Karpas-422 (cell line): ENCODE measurements around the gene PACS2. TPM values are rescaled to one million over a fixed set of nuclear protein-coding genes. Genes with fewer than 3 reads are reported as not detected.

Experiments used
- DNase-seq: peaks from one replicate; pipeline ENCODE4 v3.0.0-alpha.2; 2015
- H2AFZ ChIP-seq: fragments of 200-600 bp; sonication (generic); 2 replicates; pipeline ENCODE4 v1.6.1; 2014; ENCODE audit warnings: antibody characterized with exemption, low read length, mixed read lengths
- H3K27ac ChIP-seq: fragments of 200-600 bp; sonication (generic); 2 replicates; pipeline ENCODE4 v1.5.1; 2014; ENCODE audit warnings: mild to moderate bottlenecking, low read length, moderate library complexity
- H3K27me3 ChIP-seq: fragments of 200-600 bp; sonication (generic); 2 replicates; pipeline ENCODE4 v1.6.1; 2014; ENCODE audit warnings: low read length, mixed read lengths
- H3K36me3 ChIP-seq: fragments of 200-600 bp; sonication (generic); 2 replicates; pipeline ENCODE4 v1.6.1; 2014; ENCODE audit warnings: low read length, mixed read lengths; ENCODE audit not compliant: insufficient read depth
- H3K4me1 ChIP-seq: fragments of 200-600 bp; sonication (generic); 2 replicates; pipeline ENCODE4 v1.6.1; 2014; ENCODE audit warnings: mild to moderate bottlenecking, low read length, mixed read lengths
- H3K4me2 ChIP-seq: fragments of 200-600 bp; sonication (generic); 2 replicates; pipeline ENCODE4 v1.6.1; 2014; ENCODE audit warnings: low read length, low read depth, mild to moderate bottlenecking; ENCODE audit not compliant: poor library complexity, severe bottlenecking
- H3K4me3 ChIP-seq: fragments of 200-600 bp; sonication (generic); 2 replicates; pipeline ENCODE4 v1.5.1; 2014; ENCODE audit warnings: mild to moderate bottlenecking, antibody characterized with exemption, low read length, mixed read lengths
- H3K79me2 ChIP-seq: fragments of 200-600 bp; sonication (generic); 2 replicates; pipeline ENCODE4 v1.6.1; 2014; ENCODE audit warnings: mild to moderate bottlenecking, low read length, mixed read lengths
- H3K9ac ChIP-seq: fragments of 200-600 bp; sonication (generic); 2 replicates; pipeline ENCODE4 v1.6.0; 2014; ENCODE audit warnings: low read length
- H3K9me2 ChIP-seq: fragments of 200-600 bp; sonication (generic), shearing (Covaris generic); replicated peaks from 2 replicates; pipeline ENCODE4 v1.6.0; 2014; ENCODE audit warnings: mild to moderate bottlenecking, low read length, moderate library complexity; ENCODE audit not compliant: insufficient read depth
- H3K9me3 ChIP-seq: fragments of 300-700, 200-600 bp; sonication (generic); 2 replicates; pipeline ENCODE4 v1.6.1; 2014; ENCODE audit warnings: low read length, mixed read lengths
- H4K20me1 ChIP-seq: fragments of 200-600 bp; sonication (generic); 2 replicates; pipeline ENCODE4 v1.6.1; 2014; ENCODE audit warnings: mild to moderate bottlenecking, antibody characterized with exemption, low read length, low read depth; ENCODE audit not compliant: insufficient read depth
- total RNA-seq: library from RNA; depleted of rRNA; stranded (reverse); fragments of >200 nt; shearing (Covaris generic); gene quantifications from 2 replicates; pipeline ENCODE4 v1.2.3, GENCODE V29; 2014; ENCODE audit warnings: low replicate concordance

PACS2 gene
- total RNA-seq, 1 experiment from 2014 or later, result 32.4 TPM

DNA sequence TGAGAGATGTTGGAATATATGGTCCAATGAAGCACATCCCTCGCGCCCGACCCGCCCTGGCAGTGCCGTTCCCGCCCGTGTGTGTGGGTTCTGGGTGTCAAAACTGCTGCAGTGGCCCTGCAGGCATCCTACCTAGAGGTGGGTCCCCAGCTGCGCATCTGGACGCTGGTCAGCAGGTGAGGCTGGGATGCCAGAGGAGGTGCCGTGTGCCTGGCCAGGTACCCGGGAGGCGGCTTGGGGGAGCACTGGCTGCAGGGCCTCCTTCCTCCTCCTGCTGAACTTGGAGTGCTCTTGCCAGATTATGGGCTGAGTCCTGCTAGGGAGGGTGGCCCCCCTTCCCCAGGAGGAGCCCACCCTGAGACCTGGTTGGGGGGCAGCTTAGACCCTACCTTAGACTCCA, 110.3 kb downstream of the PACS2 start:
- peaks cover 90% of the 10 kb centered on the region for H3K79me2 ChIP-seq
- no peak overlapping the region for H2AFZ ChIP-seq
- H3K27ac ChIP-seq, result no peak overlapping the region
- H4K20me1 ChIP-seq, result peaks cover 72% of the 10 kb centered on the region
- H3K4me1 ChIP-seq, result peaks cover 18% of the 10 kb centered on the region
- no peak overlapping the region for H3K4me2 ChIP-seq
- no peaks in the 10 kb centered on the region for H3K9me2 ChIP-seq
- no peaks in the 10 kb centered on the region for H3K27me3 ChIP-seq
- H3K36me3 ChIP-seq, result peaks cover 25% of the 10 kb centered on the region
- H3K4me3 ChIP-seq, result no peak overlapping the region
- no peak overlapping the region for H3K9ac ChIP-seq
- no peak for DNase-seq
- H3K9me3 ChIP-seq, result no peaks in the 10 kb centered on the region

DNA sequence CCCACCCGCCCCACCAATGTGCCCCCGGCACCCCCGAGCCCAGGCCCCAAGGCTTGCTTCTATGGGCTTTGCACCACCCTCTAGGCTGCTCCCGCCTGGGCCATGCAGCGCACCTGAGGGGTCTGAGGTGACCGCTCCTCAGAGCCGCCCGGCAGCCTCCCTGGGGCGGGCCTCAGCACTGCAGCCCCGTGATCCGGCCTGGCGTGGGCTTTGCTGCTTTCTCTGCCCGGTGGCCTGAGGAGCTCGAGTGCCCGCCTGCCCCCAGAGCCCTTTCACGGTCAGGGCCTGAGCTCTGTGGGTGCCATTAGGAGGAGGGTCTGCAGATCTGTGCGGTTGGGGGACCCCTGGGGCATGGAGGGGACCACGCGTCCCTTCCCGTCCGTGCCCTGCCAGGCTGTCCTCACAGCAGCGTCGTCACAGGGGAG, 111.3 kb downstream of the PACS2 start:
- Histone ChIP-seq H4K20me1 (peaks cover 69% of the 10 kb centered on the region), H3K27me3 (no peaks in the 10 kb centered on the region), H2AFZ (no peak overlapping the region), H3K9me3 (no peaks in the 10 kb centered on the region), H3K4me3 (no peak overlapping the region), H3K4me2 (no peak overlapping the region), H3K36me3 (peaks cover 34% of the 10 kb centered on the region), H3K27ac (no peak overlapping the region), H3K9me2 (no peaks in the 10 kb centered on the region), H3K4me1 (peaks cover 16% of the 10 kb centered on the region), H3K9ac (no peak overlapping the region), H3K79me2 (peaks cover 93% of the 10 kb centered on the region)
- DNase-seq, result no peak

DNA sequence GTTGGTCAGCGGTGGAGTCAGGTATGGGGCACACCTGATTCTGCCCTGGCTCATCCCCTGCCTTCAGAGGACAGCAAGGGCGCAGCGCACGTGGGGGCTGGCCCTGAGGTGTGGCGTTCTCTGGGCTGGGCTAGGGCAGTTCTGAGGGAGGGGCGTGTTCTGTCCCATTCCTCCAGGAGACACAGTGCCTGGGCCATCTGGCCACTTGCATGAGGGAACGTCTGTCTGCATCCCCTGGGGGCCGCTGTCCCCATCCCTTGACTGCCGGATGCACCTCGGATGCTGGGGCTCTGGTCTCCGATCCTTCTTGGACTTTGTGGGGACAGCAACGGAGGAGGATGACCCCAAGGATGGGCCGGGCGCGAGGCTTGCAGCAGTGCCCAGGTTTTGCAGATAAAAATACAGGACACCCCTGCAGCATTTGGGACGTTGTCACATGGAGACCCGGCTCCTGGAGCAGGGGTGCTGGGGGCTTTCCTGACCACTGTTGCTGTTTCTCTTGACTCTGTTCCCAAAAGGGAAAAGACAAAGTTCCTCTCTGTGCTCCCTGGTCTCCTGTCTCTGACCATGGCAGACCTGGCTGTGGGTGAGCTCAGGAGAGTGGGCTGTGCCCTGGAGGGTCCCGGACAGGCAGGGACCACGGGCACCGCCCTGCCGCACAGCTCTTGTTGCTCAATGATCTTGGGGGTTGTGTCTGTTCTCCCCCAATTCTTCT, 112.0 kb downstream of the PACS2 start:
- Histone ChIP-seq H2AFZ (no peak overlapping the region), H3K4me2 (no peak overlapping the region), H3K4me1 (peaks cover 8% of the 10 kb centered on the region), H3K27me3 (no peaks in the 10 kb centered on the region), H3K9ac (no peak overlapping the region), H3K36me3 (peaks cover 34% of the 10 kb centered on the region), H3K4me3 (no peak overlapping the region), H3K9me2 (no peaks in the 10 kb centered on the region), H4K20me1 (peaks cover 65% of the 10 kb centered on the region), H3K27ac (no peak overlapping the region), H3K79me2 (peaks cover 93% of the 10 kb centered on the region), H3K9me3 (no peaks in the 10 kb centered on the region)
- DNase-seq, result no peak

DNA sequence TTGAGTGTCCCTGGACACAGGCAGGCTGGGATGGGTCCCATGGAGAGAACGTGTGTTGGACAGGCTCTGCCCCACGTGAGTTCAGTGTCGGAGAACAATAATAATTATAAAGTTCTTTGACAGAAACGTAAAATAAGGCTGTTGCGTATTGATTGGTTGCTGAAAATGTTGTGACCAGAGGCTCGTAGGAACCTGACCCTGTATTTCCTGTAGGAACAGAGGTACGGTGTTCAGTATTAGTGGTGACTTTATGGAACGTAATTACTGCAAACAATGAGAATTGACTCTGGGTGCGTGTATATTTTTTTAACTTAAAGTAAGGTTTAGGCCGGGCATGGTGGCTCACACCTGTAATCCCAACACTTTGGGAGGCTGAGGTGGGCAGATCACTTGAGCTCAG, 112.9 kb downstream of the PACS2 start:
- Histone ChIP-seq H3K9ac (no peak overlapping the region), H3K9me3 (no peaks in the 10 kb centered on the region), H3K27ac (no peak overlapping the region), H4K20me1 (peaks cover 57% of the 10 kb centered on the region), H3K36me3 (peaks cover 30% of the 10 kb centered on the region), H3K79me2 (peaks cover 91% of the 10 kb centered on the region), H3K4me2 (no peak overlapping the region), H3K4me3 (no peak overlapping the region), H3K9me2 (no peaks in the 10 kb centered on the region), H3K27me3 (no peaks in the 10 kb centered on the region), H2AFZ (no peak overlapping the region), H3K4me1 (no peaks in the 10 kb centered on the region; the same call in 1 of the 2 replicates)
- DNase-seq, result no peak

DNA sequence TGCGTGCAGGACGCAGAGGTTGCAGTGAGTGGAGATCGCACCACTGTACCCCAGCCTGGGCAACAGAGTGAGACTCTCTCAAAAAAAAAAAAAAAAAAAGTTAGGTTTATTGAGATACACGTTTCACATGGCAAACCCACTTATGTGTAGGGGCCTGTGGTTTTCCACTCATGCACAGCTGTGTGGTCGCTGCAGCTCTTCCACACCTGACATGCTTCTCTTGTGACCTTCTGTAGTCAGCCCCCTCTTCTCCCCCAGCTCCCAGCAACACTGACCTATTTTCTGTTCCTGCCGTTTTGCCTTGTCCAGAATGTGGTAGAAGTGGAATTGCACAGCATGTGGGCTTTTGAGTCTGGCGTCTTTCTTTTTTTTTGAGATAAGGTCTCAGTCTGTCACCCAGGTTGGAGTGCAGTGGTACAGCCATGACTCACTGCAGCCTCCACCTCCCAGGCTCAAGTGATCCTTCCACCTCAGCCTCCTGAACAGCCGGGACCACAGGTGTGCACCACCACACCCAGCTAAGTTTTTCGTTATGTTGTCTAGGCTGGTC, 113.5 kb downstream of the PACS2 start:
- H3K27ac ChIP-seq, result no peak overlapping the region
- H3K4me2 ChIP-seq, result no peak overlapping the region
- no peaks in the 10 kb centered on the region for H3K4me1 ChIP-seq
- no peaks in the 10 kb centered on the region for H3K27me3 ChIP-seq
- H3K9me3 ChIP-seq, result no peaks in the 10 kb centered on the region
- H3K36me3 ChIP-seq, result peaks cover 25% of the 10 kb centered on the region
- no peak overlapping the region for H3K9ac ChIP-seq
- no peak overlapping the region for H3K4me3 ChIP-seq
- H3K79me2 ChIP-seq, result peaks cover 91% of the 10 kb centered on the region
- no peak for DNase-seq
- H3K9me2 ChIP-seq, result no peaks in the 10 kb centered on the region
- H2AFZ ChIP-seq, result no peak overlapping the region
- peaks cover 53% of the 10 kb centered on the region for H4K20me1 ChIP-seq

DNA sequence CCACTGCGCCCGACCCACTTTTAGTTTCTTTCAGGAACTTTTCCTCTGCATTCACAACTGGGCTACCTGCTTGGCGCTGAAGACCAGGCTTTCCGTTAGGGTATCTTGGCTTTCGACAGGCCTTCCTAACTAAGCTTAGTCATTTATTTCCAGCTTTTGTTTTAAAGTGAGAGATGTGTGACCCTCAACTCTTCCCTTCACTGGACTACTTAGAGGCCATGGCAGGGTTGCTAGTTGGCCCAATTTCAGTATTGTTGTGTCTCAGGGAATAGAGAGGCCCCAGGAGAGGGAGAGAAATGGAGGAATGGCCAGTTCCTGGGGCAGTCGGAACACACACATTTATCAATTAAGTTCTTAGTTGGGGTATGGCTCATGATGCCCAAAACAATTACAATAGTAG, 115.5 kb downstream of the PACS2 start:
- no peak overlapping the region for H3K9ac ChIP-seq
- no peak for DNase-seq
- H3K4me3 ChIP-seq, result no peak overlapping the region
- H3K79me2 ChIP-seq, result peaks cover 91% of the 10 kb centered on the region
- no peak overlapping the region for H3K27ac ChIP-seq
- no peaks in the 10 kb centered on the region for H3K27me3 ChIP-seq
- H3K9me2 ChIP-seq, result no peaks in the 10 kb centered on the region
- H3K36me3 ChIP-seq, result peaks cover 25% of the 10 kb centered on the region
- H3K9me3 ChIP-seq, result no peaks in the 10 kb centered on the region
- H3K4me2 ChIP-seq, result no peak overlapping the region
- H4K20me1 ChIP-seq, result peaks cover 47% of the 10 kb centered on the region
- no peak overlapping the region for H2AFZ ChIP-seq
- no peaks in the 10 kb centered on the region for H3K4me1 ChIP-seq

DNA sequence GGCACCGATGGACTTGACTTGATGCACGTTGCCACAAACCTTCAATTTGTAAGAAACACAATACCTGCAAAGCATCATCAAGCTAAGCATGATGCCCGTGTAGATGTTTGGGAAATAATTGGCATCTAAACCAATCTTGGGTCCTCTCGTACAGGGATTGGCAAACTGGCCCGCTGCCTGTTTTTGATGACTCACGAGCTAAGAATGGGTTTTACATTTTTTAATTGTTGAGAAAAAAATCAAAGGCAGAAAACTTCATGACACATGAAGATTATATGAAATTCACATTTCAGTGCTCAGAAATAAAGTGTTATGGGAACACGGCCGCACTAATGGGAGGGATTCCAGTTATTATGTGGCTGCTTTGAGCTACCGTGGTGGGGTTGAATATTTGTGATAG, 116.0 kb downstream of the PACS2 start:
- Histone ChIP-seq H4K20me1 (peaks cover 51% of the 10 kb centered on the region), H3K4me3 (no peak overlapping the region), H3K27me3 (no peaks in the 10 kb centered on the region), H3K36me3 (peaks cover 27% of the 10 kb centered on the region), H2AFZ (no peak overlapping the region), H3K79me2 (peaks cover 91% of the 10 kb centered on the region), H3K4me1 (no peaks in the 10 kb centered on the region), H3K9ac (no peak overlapping the region), H3K9me2 (no peaks in the 10 kb centered on the region), H3K9me3 (no peaks in the 10 kb centered on the region), H3K4me2 (no peak overlapping the region), H3K27ac (no peak overlapping the region)
- DNase-seq, result no peak

DNA sequence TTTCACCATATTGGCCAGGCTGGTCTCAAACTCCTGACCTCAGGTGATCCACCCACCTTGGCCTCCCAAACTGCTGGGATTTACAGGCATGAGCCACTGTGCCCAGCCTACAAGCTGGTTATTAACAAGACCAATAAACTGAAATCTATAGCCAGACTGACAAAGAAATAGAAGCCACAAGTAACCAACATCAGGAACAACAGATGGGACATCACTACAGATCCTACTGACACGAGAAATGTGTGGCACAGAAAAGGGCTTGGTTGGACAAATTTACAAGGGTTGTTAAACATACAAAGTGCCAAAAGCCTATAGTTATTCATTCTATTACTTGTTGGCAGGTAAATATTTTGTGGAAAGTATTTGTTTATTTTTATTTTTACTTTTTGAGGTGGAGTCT, 116.7 kb downstream of the PACS2 start:
- no peaks in the 10 kb centered on the region for H3K27me3 ChIP-seq
- H3K36me3 ChIP-seq, result peaks cover 31% of the 10 kb centered on the region
- peaks cover 52% of the 10 kb centered on the region for H4K20me1 ChIP-seq
- no peak overlapping the region for H3K9ac ChIP-seq
- no peaks in the 10 kb centered on the region for H3K4me1 ChIP-seq
- H3K79me2 ChIP-seq, result peaks cover 93% of the 10 kb centered on the region
- no peaks in the 10 kb centered on the region for H3K9me3 ChIP-seq
- H3K9me2 ChIP-seq, result no peaks in the 10 kb centered on the region
- DNase-seq, result no peak
- no peak overlapping the region for H3K27ac ChIP-seq
- H3K4me3 ChIP-seq, result no peak overlapping the region
- H2AFZ ChIP-seq, result no peak overlapping the region
- no peak overlapping the region for H3K4me2 ChIP-seq
